Measurements from ENCODE around the gene ZNF75A.
A peak's percentile ranks its signal among the peaks of the same experiment; 100 is the strongest.

The ZNF75A gene

GRCh38 chr16:3305109-3306068 lies at the start of gene ZNF75A, which contains the start of gene TIGD7 (continued):
- TF ChIP-seq ZBTB8A (tag by site-specific recombination; IDR thresholded peaks at IDR 0.05) (peak; percentile 80), ZXDB (tag by site-specific recombination; IDR thresholded peaks at IDR 0.05) (peak; percentile 81), ZNF112 (tag by site-specific recombination; IDR thresholded peaks at IDR 0.05) (no peak), ZNF704 (tag by site-specific recombination; IDR thresholded peaks at IDR 0.05) (no peak), ZNF692 (tag by site-specific recombination; IDR thresholded peaks at IDR 0.05) (peak; percentile 53), ZNF391 (tag by site-specific recombination; IDR thresholded peaks at IDR 0.05; ENCODE audit: borderline replicate concordance, low read depth) (no peak), ZNF629 (tag by site-specific recombination; IDR thresholded peaks at IDR 0.05) (peak; percentile 64), ZNF843 (tag by site-specific recombination; IDR thresholded peaks at IDR 0.05) (0 out of 2 replicates have a peak, but pooled peaks have one; percentile 25), ZNF501 (tag by site-specific recombination; IDR thresholded peaks at IDR 0.05) (peak; percentile 79), PBX3 (CRISPR knock-in tag; IDR thresholded peaks at IDR 0.05) (0 out of 2 replicates have a peak, but pooled peaks have one; percentile 53), ZNF610 (tag by site-specific recombination; IDR thresholded peaks at IDR 0.05; ENCODE audit: borderline replicate concordance) (peak; percentile 89), PRDM4 (tag by site-specific recombination; IDR thresholded peaks at IDR 0.05) (peak; percentile 49; the same call in 1 of the 2 replicates), BCL11B (tag by site-specific recombination; IDR thresholded peaks at IDR 0.05; ENCODE audit: low read depth) (no peak), ZNF146 (tag by site-specific recombination; IDR thresholded peaks at IDR 0.05) (no peak), REST (tag by site-specific recombination; IDR thresholded peaks at IDR 0.05) (0 out of 2 replicates have a peak, but pooled peaks have one; percentile 14), MYNN (tag by site-specific recombination; IDR thresholded peaks at IDR 0.05; ENCODE audit: borderline replicate concordance) (no peak), ZSCAN30 (tag by site-specific recombination; IDR thresholded peaks at IDR 0.05) (peak; percentile 85), ZNF132 (tag by site-specific recombination; IDR thresholded peaks at IDR 0.05; ENCODE audit: borderline replicate concordance) (no peak), KLF8 (tag by site-specific recombination; IDR thresholded peaks at IDR 0.05) (peak; percentile 45; the same call in 1 of the 2 replicates), ZNF785 (tag by site-specific recombination; IDR thresholded peaks at IDR 0.05) (0 out of 2 replicates have a peak, but pooled peaks have one; percentile 36), ZNF248 (tag by site-specific recombination; IDR thresholded peaks at IDR 0.05) (no peak), ZSCAN18 (tag by site-specific recombination; IDR thresholded peaks at IDR 0.05) (no peak), YY2 (tag by site-specific recombination; IDR thresholded peaks at IDR 0.05) (peak; percentile 95), ZNF394 (tag by site-specific recombination; IDR thresholded peaks at IDR 0.05; ENCODE audit: borderline replicate concordance) (no peak; the same call in 1 of the 2 replicates), ZFP69B (tag by site-specific recombination; IDR thresholded peaks at IDR 0.05) (peak; percentile 33; the same call in 1 of the 2 replicates), ZNF600 (tag by site-specific recombination; IDR thresholded peaks at IDR 0.05) (peak; percentile 97), ZNF677 (tag by site-specific recombination; IDR thresholded peaks at IDR 0.05) (no peak), ZNF211 (tag by site-specific recombination; IDR thresholded peaks at IDR 0.05; ENCODE audit: low read depth) (no peak)

Data from HEK293 (cell line).